Neural crest cell (in vitro differentiated cells): ENCODE measurements around the gene SLC39A9. TPM values are rescaled to one million over a fixed set of nuclear protein-coding genes. Genes with fewer than 3 reads are reported as not detected.

ENCODE experiments used
- DNase-seq: peaks from one replicate; pipeline ENCODE4 v3.0.0; 2021; ENCODE audit warnings: low read depth, mixed read lengths, low spot score
- H3K27ac Mint-ChIP-seq: one replicate; pipeline ENCODE4 v1.8.0; 2021; ENCODE audit warnings: mild to moderate bottlenecking, mixed read lengths; ENCODE audit not compliant: unreplicated experiment
- H3K27me3 Mint-ChIP-seq: 2 replicates; pipeline ENCODE4 v1.8.0; 2021; ENCODE audit warnings: low read depth, mild to moderate bottlenecking, mixed read lengths
- H3K36me3 Mint-ChIP-seq: 2 replicates; pipeline ENCODE4 v1.8.0; 2021; ENCODE audit warnings: low read depth, mild to moderate bottlenecking, mixed read lengths
- H3K4me1 Mint-ChIP-seq: 2 replicates; pipeline ENCODE4 v1.8.0; 2021; ENCODE audit warnings: mixed read lengths
- H3K4me3 Mint-ChIP-seq: one replicate; pipeline ENCODE4 v1.8.0; 2021; ENCODE audit warnings: mild to moderate bottlenecking, mixed read lengths
- H3K9me3 Mint-ChIP-seq: 2 replicates; pipeline ENCODE4 v1.8.0; 2021; ENCODE audit warnings: mixed read lengths
- CTCF ChIP-seq: fragments of 200-600 bp; sonication (generic); conservative IDR thresholded peaks from 2 replicates; pipeline ENCODE4 v1.5.0; 2021; ENCODE audit warnings: antibody characterized with exemption, mild to moderate bottlenecking
- total RNA-seq: library from RNA; stranded (reverse); gene quantifications from 2 replicates; pipeline ENCODE4 v1.2.1, GENCODE V29; 2021

Gene SLC39A9
- total RNA-seq, 1 donor from 2014 or later, result 53.4 TPM

DNA sequence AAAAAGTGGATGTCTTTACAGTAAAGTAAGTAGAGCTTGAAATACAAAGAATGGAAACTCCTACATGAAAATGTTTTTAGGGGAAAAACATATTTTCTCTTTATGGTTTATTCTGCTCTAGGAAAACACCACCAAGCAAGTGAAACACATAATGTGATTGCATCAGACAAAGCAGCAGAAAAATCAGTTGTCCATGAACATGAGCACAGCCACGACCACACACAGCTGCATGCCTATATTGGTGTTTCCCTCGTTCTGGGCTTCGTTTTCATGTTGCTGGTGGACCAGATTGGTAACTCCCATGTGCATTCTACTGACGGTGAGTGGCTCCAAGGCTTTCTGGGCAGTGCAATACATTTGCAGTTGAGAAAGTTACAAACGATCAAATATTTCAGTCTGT lies 43.5 kb downstream of the SLC39A9 start:
- Mint-ChIP-seq H3K27ac (no peak overlapping the region), H3K27me3 (no peaks in the 10 kb centered on the region), H3K4me3 (no peak overlapping the region), H3K4me1 (no peaks in the 10 kb centered on the region), H3K36me3 (peaks cover 25% of the 10 kb centered on the region), H3K9me3 (no peaks in the 10 kb centered on the region)
- DNase-seq, result no peak
- TF ChIP-seq CTCF, result no peak

DNA sequence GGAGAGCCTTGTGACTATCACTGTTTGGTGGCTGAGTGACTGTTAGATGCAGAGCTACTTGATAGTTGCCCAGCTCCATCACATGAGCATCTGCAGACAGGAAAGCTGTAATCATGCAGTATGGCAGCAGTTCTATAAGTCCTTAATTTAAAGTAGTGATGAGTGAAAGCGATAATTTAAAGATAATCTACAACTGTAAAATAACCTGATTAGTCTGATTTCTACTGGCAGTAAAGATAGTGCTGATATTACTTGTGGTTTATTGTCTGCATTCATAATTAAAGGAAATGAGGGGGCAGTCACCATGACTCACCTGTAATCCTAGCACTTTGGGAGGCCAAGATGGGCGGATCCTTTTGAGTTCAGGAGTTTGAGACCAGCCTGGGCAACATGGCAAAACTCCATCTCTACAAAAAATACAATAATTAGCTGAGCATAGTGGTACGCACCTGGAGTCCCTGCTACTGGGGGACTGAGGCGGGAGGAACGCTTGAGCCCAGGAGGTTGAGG lies 44.9 kb downstream of the SLC39A9 start:
- H3K27me3 Mint-ChIP-seq, result no peaks in the 10 kb centered on the region
- no peak for DNase-seq
- no peaks in the 10 kb centered on the region for H3K9me3 Mint-ChIP-seq
- no peak overlapping the region for H3K27ac Mint-ChIP-seq
- H3K4me3 Mint-ChIP-seq, result no peak overlapping the region
- H3K4me1 Mint-ChIP-seq, result no peaks in the 10 kb centered on the region
- H3K36me3 Mint-ChIP-seq, result peaks cover 25% of the 10 kb centered on the region
- TF ChIP-seq CTCF, result no peak

DNA sequence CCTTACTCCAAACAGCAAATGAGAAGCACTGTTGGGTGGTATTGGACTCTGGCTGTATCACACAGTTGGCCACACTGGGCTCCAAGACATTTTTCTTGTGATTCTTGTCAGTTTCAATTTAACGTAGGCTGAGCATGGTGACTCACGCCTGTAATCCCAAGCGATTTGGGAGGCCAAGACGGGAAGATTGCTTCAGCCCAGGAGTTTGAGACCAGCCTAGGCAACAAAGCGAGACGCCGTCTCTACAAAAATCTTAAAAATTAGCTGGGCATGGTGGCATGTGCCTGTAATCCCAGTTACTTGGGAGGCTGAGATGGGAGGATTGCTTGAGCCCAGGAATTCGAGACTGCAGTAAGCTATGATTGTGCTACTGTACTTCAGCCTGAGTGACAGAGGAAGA lies 50.7 kb downstream of the SLC39A9 start:
- H3K36me3 Mint-ChIP-seq, result peaks cover 16% of the 10 kb centered on the region
- H3K27ac Mint-ChIP-seq, result no peak overlapping the region
- H3K9me3 Mint-ChIP-seq, result no peaks in the 10 kb centered on the region
- TF ChIP-seq CTCF, result no peak
- no peak for DNase-seq
- no peak overlapping the region for H3K4me3 Mint-ChIP-seq
- no peaks in the 10 kb centered on the region for H3K4me1 Mint-ChIP-seq
- no peaks in the 10 kb centered on the region for H3K27me3 Mint-ChIP-seq

- no peaks in the 10 kb centered on the region for H3K4me1 Mint-ChIP-seq
- H3K27me3 Mint-ChIP-seq, result no peaks in the 10 kb centered on the region
- no peak overlapping the region for H3K4me3 Mint-ChIP-seq
- no peak overlapping the region for H3K27ac Mint-ChIP-seq
- H3K9me3 Mint-ChIP-seq, result no peaks in the 10 kb centered on the region
- no peak for DNase-seq
- no peak for TF ChIP-seq CTCF
- peaks cover 6% of the 10 kb centered on the region for H3K36me3 Mint-ChIP-seq
These were observed 53.4 kb downstream of the SLC39A9 start for GRCh38 chr14:69451941-69452340.

GRCh38 chr14:69458350-69458749 lies 59.9 kb downstream of the SLC39A9 start:
- H3K27me3 Mint-ChIP-seq, result no peaks in the 10 kb centered on the region
- DNase-seq, result no peak
- no peaks in the 10 kb centered on the region for H3K9me3 Mint-ChIP-seq
- H3K4me3 Mint-ChIP-seq, result no peak overlapping the region
- no peak overlapping the region for H3K27ac Mint-ChIP-seq
- H3K36me3 Mint-ChIP-seq, result peaks cover 3% of the 10 kb centered on the region
- TF ChIP-seq CTCF, result no peak
- no peaks in the 10 kb centered on the region for H3K4me1 Mint-ChIP-seq

GRCh38 chr14:69459122-69459521 lies 60.6 kb downstream of the SLC39A9 start:
- no peak overlapping the region for H3K27ac Mint-ChIP-seq
- no peaks in the 10 kb centered on the region for H3K27me3 Mint-ChIP-seq
- no peaks in the 10 kb centered on the region for H3K4me1 Mint-ChIP-seq
- no peak for DNase-seq
- H3K9me3 Mint-ChIP-seq, result no peaks in the 10 kb centered on the region
- TF ChIP-seq CTCF, result no peak
- peaks cover 3% of the 10 kb centered on the region for H3K36me3 Mint-ChIP-seq
- H3K4me3 Mint-ChIP-seq, result no peak overlapping the region
